ENCODE data around the gene THAP7.

DNA sequence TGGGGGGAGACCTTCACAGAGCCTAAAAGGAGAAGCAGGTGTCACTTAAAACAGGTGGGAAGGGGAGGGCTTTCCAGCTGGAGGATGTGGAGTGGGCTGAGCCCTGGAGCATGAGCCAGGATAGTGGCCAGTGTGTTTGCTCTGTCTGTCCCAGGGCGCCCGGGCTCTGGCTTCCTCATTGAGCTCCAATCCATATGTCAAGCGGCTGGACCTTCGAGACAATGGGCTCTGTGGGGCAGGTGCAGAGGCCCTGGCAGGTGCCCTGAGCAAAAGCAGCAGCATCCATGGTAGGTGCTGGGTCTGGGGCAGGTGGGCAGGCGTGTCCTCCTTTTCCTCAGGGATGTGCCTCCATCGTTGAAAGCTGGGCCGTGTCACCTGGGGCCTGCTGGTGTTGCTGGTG lies 45.8 kb upstream of the THAP7 start:
- TF ChIP-seq CTCF (IDR thresholded peaks at IDR 0.05) (no peak), POLR2A (IDR thresholded peaks at IDR 0.05) (no peak)
